Activated T-cell treated with anti-CD3 and anti-CD28 coated beads for 48 hours (primary cell): ENCODE measurements around the gene ALOX5AP.
A peak's percentile ranks its signal among the peaks of the same experiment; 100 is the strongest.
"Not testable (repeated sequence)": the region's sequence is repeated elsewhere in the genome, so short reads cannot be mapped to it uniquely, and the experiment has no call there.

ENCODE experiments used
- DNase-seq: peaks from one replicate; pipeline ENCODE4 v3.0.0-alpha.2; 2020; ENCODE audit warnings: low read depth

The ALOX5AP gene

GRCh38 chr13:30737511-30738337 lies 2.4 kb downstream of the ALOX5AP start:
- no peak for DNase-seq

GRCh38 chr13:30738526-30739236 lies 3.3 kb downstream of the ALOX5AP start:
- DNase-seq = no peak

- DNase-seq = no peak
Measured at GRCh38 chr13:30739237-30739528, 3.8 kb downstream of the ALOX5AP start.

GRCh38 chr13:30739761-30740642 lies 4.7 kb downstream of the ALOX5AP start:
- peak; percentile 48 for DNase-seq

GRCh38 chr13:30742901-30743300 lies 7.6 kb downstream of the ALOX5AP start:
- no peak for DNase-seq

GRCh38 chr13:30743319-30744055 lies 8.1 kb downstream of the ALOX5AP start:
- DNase-seq = no peak

- peak; percentile 75 for DNase-seq
Measured at GRCh38 chr13:30744056-30744680, 8.8 kb downstream of the ALOX5AP start.

GRCh38 chr13:30744681-30745077 lies 9.3 kb downstream of the ALOX5AP start:
- DNase-seq = no peak

GRCh38 chr13:30745906-30746686 lies 10.8 kb downstream of the ALOX5AP start:
- DNase-seq = no peak

- no peak for DNase-seq
Measured at GRCh38 chr13:30746791-30747190, 11.4 kb downstream of the ALOX5AP start.

- DNase-seq = not testable (repeated sequence)
Measured at GRCh38 chr13:30747845-30748244, 12.5 kb downstream of the ALOX5AP start.

- DNase-seq = no peak
Measured at GRCh38 chr13:30748717-30749116, 13.4 kb downstream of the ALOX5AP start.

GRCh38 chr13:30750036-30750435 lies 14.7 kb downstream of the ALOX5AP start:
- DNase-seq = no peak

GRCh38 chr13:30751183-30751933 lies 16.0 kb downstream of the ALOX5AP start:
- no peak for DNase-seq

GRCh38 chr13:30752201-30752797 lies 17.0 kb downstream of the ALOX5AP start:
- no peak for DNase-seq

- no peak for DNase-seq
Measured at GRCh38 chr13:30753030-30753616, 17.8 kb downstream of the ALOX5AP start.

GRCh38 chr13:30755678-30756077 lies 20.3 kb downstream of the ALOX5AP start:
- DNase-seq = no peak

- DNase-seq = no peak
Measured at GRCh38 chr13:30757026-30757742, 21.8 kb downstream of the ALOX5AP start.
